GM12878 (cell line): ENCODE measurements around the gene CRACDL. TPM values are rescaled to one million over a fixed set of nuclear protein-coding genes. Genes with fewer than 3 reads are reported as not detected.

ENCODE experiments used
- ATAC-seq: fragments of 200-7000 bp; cut with Tn5 transposase; 3 replicates; pipeline ENCODE4 v1.9.1; 2020; ENCODE audit warnings: mild to moderate bottlenecking, moderate library complexity
- BruUV-seq: library from RNA; stranded (reverse); fragments of 400-500 nt; replicated peaks from 2 replicates; lab custom pipeline; 2021; lab: Mats Ljungman, UMichigan
- CTCF ChIA-PET: fragments of 300-600 bp; sonication (Branson Sonifier 250); formaldehyde crosslinking; extraction: SDS; loops from one replicate; lab custom pipeline; 2021; ENCODE audit warnings: inconsistent platforms; lab: Yijun Ruan, JAX
- POLR2A ChIA-PET: fragments of 350-600 bp; formaldehyde crosslinking; extraction: SDS; loops from one replicate; lab custom pipeline; 2021; ENCODE audit warnings: inconsistent platforms; lab: Charles Lee
- RAD21 ChIA-PET: fragments of 300-600 bp; sonication (Branson Sonifier 250); formaldehyde crosslinking; loops from one replicate; lab custom pipeline; 2023; ENCODE audit warnings: antibody characterized with exemption; ENCODE audit not compliant: unreplicated experiment; lab: Charles Lee
- SMC1A ChIA-PET: fragments of 300-600 bp; sonication (Branson Sonifier 250); formaldehyde crosslinking; loops from one replicate; lab custom pipeline; 2023; ENCODE audit not compliant: unreplicated experiment, uncharacterized antibody; lab: Charles Lee
- DNase-seq: peaks from one replicate; pipeline ENCODE4 v3.0.0-alpha.2; 2011; ENCODE audit warnings: low read depth, low spot score
- FAIRE-seq: peaks from 3 replicates; lab custom pipeline; 2011; peaks lifted over from hg19 to GRCh38; lab: Jason Lieb, UNC
- H2AFZ ChIP-seq: 2 replicates; pipeline ENCODE4 v1.6.0; 2011; ENCODE audit warnings: low read depth, low read length, control low read depth; ENCODE audit not compliant: control insufficient read depth
- H3K27ac ChIP-seq: 2 replicates; pipeline ENCODE4 v1.5.1; 2011; ENCODE audit warnings: control low read depth; ENCODE audit not compliant: control insufficient read depth, insufficient read depth
- H3K27me3 ChIP-seq, 2 experiments: replicated peaks in 1 of 2; 2 replicates each; pipeline versions ENCODE4 v1.6.0 to v1.6.1; 2011; ENCODE audit warnings: low read length in 1 of 2; ENCODE audit not compliant: control insufficient read depth in 2 of 2, insufficient read depth in 2 of 2
- H3K36me3 ChIP-seq, 2 experiments: 2 replicates each; pipeline ENCODE4 v1.5.1; 2011; ENCODE audit warnings: low read length in 1 of 2; ENCODE audit not compliant: control insufficient read depth in 2 of 2, insufficient read depth in 2 of 2
- H3K4me1 ChIP-seq: 2 replicates; pipeline ENCODE4 v1.6.1; 2011; ENCODE audit warnings: mild to moderate bottlenecking, low read length, moderate library complexity, mixed read lengths; ENCODE audit not compliant: control insufficient read depth, insufficient read depth
- H3K4me2 ChIP-seq: 2 replicates; pipeline ENCODE4 v1.6.0; 2011; ENCODE audit warnings: control low read depth; ENCODE audit not compliant: control insufficient read depth, insufficient read depth
- H3K4me3 ChIP-seq: fragments of 200-600 bp; sonication (generic); 2 replicates; pipeline ENCODE4 v1.5.1; 2016
- H3K79me2 ChIP-seq: 2 replicates; pipeline ENCODE4 v1.6.0; 2011; ENCODE audit warnings: low read length; ENCODE audit not compliant: control insufficient read depth, insufficient read depth
- H3K9ac ChIP-seq: 2 replicates; pipeline ENCODE4 v1.8.0; 2011; ENCODE audit warnings: low read length, control low read depth, mixed read lengths; ENCODE audit not compliant: control insufficient read depth, insufficient read depth
- H3K9me3 ChIP-seq: replicated peaks from 3 replicates; pipeline ENCODE4 v1.5.1; 2011; ENCODE audit warnings: mild to moderate bottlenecking, low read length; ENCODE audit not compliant: control insufficient read depth, insufficient read depth
- H4K20me1 ChIP-seq: 2 replicates; pipeline ENCODE4 v1.6.0; 2011; ENCODE audit not compliant: control insufficient read depth, insufficient read depth
- ATF7 ChIP-seq: fragments of 450-650 bp; IDR thresholded peaks from 2 replicates; pipeline ENCODE4 v1.6.1; 2016; ENCODE audit warnings: low read depth, mild to moderate bottlenecking
- CBX5 ChIP-seq: sonication (generic); IDR thresholded peaks from 2 replicates; pipeline ENCODE4 v1.6.1; 2016; ENCODE audit warnings: low read depth, moderate library complexity, mild to moderate bottlenecking, inconsistent platforms
- FOXM1 ChIP-seq: IDR thresholded peaks from 2 replicates; pipeline ENCODE4 v1.6.1; 2012; ENCODE audit warnings: low read depth, mild to moderate bottlenecking, inconsistent platforms, low read length, moderate library complexity
- GATAD2B ChIP-seq: fragments of 450-650 bp; conservative IDR thresholded peaks from 2 replicates; pipeline ENCODE4 v1.6.1; 2017; ENCODE audit warnings: low read depth, mild to moderate bottlenecking, moderate library complexity
- JUNB ChIP-seq: IDR thresholded peaks from 2 replicates; pipeline ENCODE4 v1.6.1; 2016; ENCODE audit warnings: antibody characterized with exemption, mild to moderate bottlenecking
- KAT2A ChIP-seq: conservative IDR thresholded peaks from 2 replicates; pipeline ENCODE4 v1.6.1; 2011; ENCODE audit warnings: low read depth, low read length; ENCODE audit not compliant: control insufficient read depth
- LARP7 ChIP-seq: fragments of 450-650 bp; IDR thresholded peaks from 2 replicates; pipeline ENCODE4 v1.6.1; 2017; ENCODE audit warnings: mild to moderate bottlenecking
- MEF2A ChIP-seq: IDR thresholded peaks from 2 replicates; pipeline ENCODE4 v1.6.1; 2011; ENCODE audit warnings: low read depth, mild to moderate bottlenecking, low read length, moderate library complexity; ENCODE audit not compliant: insufficient read depth
- NFIC ChIP-seq: IDR thresholded peaks from 2 replicates; pipeline ENCODE4 v1.6.1; 2012; ENCODE audit warnings: low read depth, mild to moderate bottlenecking, inconsistent platforms, low read length, moderate library complexity
- POLR2A ChIP-seq: IDR thresholded peaks from 2 replicates; pipeline ENCODE4 v1.6.1; 2011; ENCODE audit warnings: low read depth, mild to moderate bottlenecking, low read length
- SIN3A ChIP-seq: IDR thresholded peaks from 2 replicates; pipeline ENCODE4 v1.6.1; 2012; ENCODE audit warnings: low read depth, low read length, improper control_type of control experiment
- SMARCA5 ChIP-seq: fragments of 450-650 bp; IDR thresholded peaks from 2 replicates; pipeline ENCODE4 v1.6.1; 2017; ENCODE audit warnings: mild to moderate bottlenecking
- SMC3 ChIP-seq: IDR thresholded peaks from 2 replicates; pipeline ENCODE4 v1.6.1; 2011; ENCODE audit warnings: low read length, improper control_type of control experiment, borderline replicate concordance
- SREBF1 ChIP-seq: IDR thresholded peaks from 2 replicates; pipeline ENCODE4 v1.6.1; 2012; ENCODE audit warnings: mild to moderate bottlenecking, low read length
- TAF1 ChIP-seq: IDR thresholded peaks from 2 replicates; pipeline ENCODE4 v1.6.1; 2011; ENCODE audit warnings: mild to moderate bottlenecking, low read depth, low read length, borderline replicate concordance
- ZNF622 ChIP-seq: fragments of 450-650 bp; IDR thresholded peaks from 2 replicates; pipeline ENCODE4 v1.6.1; 2017; ENCODE audit warnings: mild to moderate bottlenecking, inconsistent platforms
- WGBS: methylation state at CpG from one replicate; pipeline ENCODE4 v1.1.6; 2016; ENCODE audit warnings: low lambda C conversion rate; ENCODE audit not compliant: insufficient replicate concordance, insufficient coverage; ENCODE audit errors: missing lambda C conversion rate; 5-methylcytosine and 5-hydroxymethylcytosine counted together
- in situ Hi-C: fragments of 300-500 bp; cut with MboI; formaldehyde crosslinking; loops from 9 replicates; pipeline ENCODE4 v1.14.3; 2018; ENCODE audit warnings: mixed read lengths
- intact Hi-C: fragments of 100-400 bp; cut with micrococcal nuclease; formaldehyde crosslinking; loops from one replicate; pipeline ENCODE4 v1.14.2; 2022; ENCODE audit not compliant: unreplicated experiment
- polyA plus RNA-seq, 11 experiments: library from polyadenylated mRNA; depleted of rRNA in 4 of 11; unstranded in 6 of 11; stranded (reverse) in 5 of 11; fragments of >200 nt; fragmentation: Nextera tagmentation in 4 of 11; fragmentation: Illumina TruSeq in 1 of 11; extraction: Ambion mirVana in 4 of 11; extraction: Trizol in 1 of 11; gene quantifications; 1 replicate in 1 of 11; 2 replicates in 10 of 11; pipeline versions ENCODE4 v1.2.1 to v1.2.3, GENCODE V29; 2011 to 2016; ENCODE audit warnings: inconsistent platforms in 2 of 11, missing spikeins in 2 of 11, low read depth in 1 of 11
- total RNA-seq, 4 experiments: library from RNA; depleted of rRNA in 3 of 4; stranded (reverse); fragments of >200 nt in 3 of 4; fragmentation: Illumina TruSeq in 1 of 4; extraction: Trizol in 1 of 4; gene quantifications; 2 replicates each; pipeline versions ENCODE4 v1.2.1 to v1.2.3, GENCODE V29; 2013 to 2021
- TF ChIP-seq, protein P1 (sequence below): fragments of 450-650 bp; IDR thresholded peaks from 2 replicates; pipeline ENCODE4 v1.6.1; 2017; ENCODE audit warnings: low read depth, mild to moderate bottlenecking, moderate library complexity
- TF ChIP-seq, protein P2 (sequence below): fragments of 450-650 bp; IDR thresholded peaks from 2 replicates; pipeline ENCODE4 v1.6.1; 2016; ENCODE audit warnings: mild to moderate bottlenecking, moderate library complexity, borderline replicate concordance
- TF ChIP-seq, protein P3 (sequence below): fragments of 450-650 bp; IDR thresholded peaks from 2 replicates; pipeline ENCODE4 v1.6.1; 2014; ENCODE audit warnings: mild to moderate bottlenecking

CRACDL gene
- total and polyA plus RNA-seq, 10 of the 15 experiments (the other 5 are each of a cell fraction or from before 2014, with no cell fraction given), result 0.03 to 0.72 (median 0.14) TPM

DNA sequence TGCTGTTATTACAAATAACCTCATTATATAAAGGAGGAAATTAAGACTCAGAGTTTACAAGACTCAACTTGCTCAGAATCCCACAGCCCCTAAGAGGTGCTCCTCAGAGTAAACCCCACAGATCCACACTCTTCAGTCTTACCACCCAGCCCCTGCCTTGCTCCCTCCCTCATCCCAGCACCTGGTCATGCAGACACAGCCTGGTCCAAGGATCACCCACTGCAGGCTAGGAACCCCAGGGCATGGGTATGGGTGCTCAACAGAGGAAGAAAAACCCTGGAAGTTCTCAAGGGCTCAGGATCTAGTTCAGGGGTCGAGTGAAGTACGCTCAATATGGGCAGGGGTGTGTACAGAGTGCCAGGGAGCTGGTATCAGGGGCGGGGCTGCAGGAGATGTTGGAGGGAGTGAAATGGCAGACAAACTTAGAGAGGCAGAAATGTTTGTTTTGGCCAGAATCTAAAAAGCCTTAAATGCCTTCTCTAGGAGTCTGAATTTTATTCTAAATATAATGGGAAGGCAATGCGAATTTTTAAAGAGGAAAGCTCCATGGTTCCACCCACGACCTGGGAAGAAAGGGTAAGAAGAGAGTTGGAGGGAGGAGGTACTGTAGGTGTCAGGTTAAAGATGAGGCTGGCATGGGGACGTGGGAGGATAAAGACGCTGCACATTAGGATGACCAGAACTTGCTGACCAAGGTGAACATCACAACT, 126.0 kb downstream of the CRACDL start (continued):
- TF ChIP-seq KAT2A (no peak), POLR2A (no peak), ATF7 (no peak)

DNA sequence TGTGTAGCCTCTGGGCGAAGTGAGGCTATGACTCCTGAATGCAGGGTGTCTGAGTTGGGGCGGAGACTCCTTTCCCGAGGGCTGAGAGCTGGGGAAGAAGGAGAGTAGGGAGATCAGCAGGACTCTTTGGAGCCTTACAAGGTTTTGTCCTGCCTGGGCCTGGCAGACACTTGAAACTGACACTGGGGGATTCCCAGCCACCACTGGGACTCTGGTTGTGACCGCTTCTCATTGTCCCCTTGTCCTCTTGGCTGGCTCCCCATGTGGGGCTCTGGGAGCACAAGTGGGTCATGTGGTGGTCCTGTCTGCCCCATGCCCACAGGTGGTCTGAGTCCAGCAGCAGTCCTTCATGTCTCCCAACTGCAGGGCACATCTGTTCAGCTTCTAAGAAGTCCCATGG, 126.9 kb downstream of the CRACDL start:
- H3K4me1 ChIP-seq, result no peaks in the 10 kb centered on the region
- no peak overlapping the region for H2AFZ ChIP-seq
- in situ Hi-C loops (no loop called here), intact Hi-C loops (no loop called here)
- BruUV-seq, result no TSS peak
- FAIRE-seq, result no peak
- no peak for DNase-seq
- H4K20me1 ChIP-seq, result no peaks in the 10 kb centered on the region
- ChIA-PET SMC1A (no interaction called here), RAD21 (no interaction called here), CTCF (no interaction called here), POLR2A (no interaction called here)
- ATAC-seq, result peak; percentile 82
- no peaks in the 10 kb centered on the region for H3K36me3 ChIP-seq
- 27% methylated on average over 4 of the region's 4 CpGs for WGBS
- H3K4me2 ChIP-seq, result no peak overlapping the region
- no peaks in the 10 kb centered on the region for H3K27me3 ChIP-seq
- H3K27ac ChIP-seq, result no peak overlapping the region
- H3K4me3 ChIP-seq, result no peak overlapping the region
- no peaks in the 10 kb centered on the region for H3K9me3 ChIP-seq
- no peak overlapping the region for H3K9ac ChIP-seq
- H3K79me2 ChIP-seq, result no peaks in the 10 kb centered on the region
- TF ChIP-seq CBX5 (no peak), LARP7 (no peak), MEF2A (no peak), POLR2A (no peak), ZNF622 (no peak), TAF1 (no peak), SMARCA5 (no peak), GATAD2B (no peak), SREBF1 (no peak), NFIC (no peak), SIN3A (no peak), FOXM1 (no peak), SMC3 (no peak), JUNB (no peak)
- TF ChIP-seq, protein P1, sequence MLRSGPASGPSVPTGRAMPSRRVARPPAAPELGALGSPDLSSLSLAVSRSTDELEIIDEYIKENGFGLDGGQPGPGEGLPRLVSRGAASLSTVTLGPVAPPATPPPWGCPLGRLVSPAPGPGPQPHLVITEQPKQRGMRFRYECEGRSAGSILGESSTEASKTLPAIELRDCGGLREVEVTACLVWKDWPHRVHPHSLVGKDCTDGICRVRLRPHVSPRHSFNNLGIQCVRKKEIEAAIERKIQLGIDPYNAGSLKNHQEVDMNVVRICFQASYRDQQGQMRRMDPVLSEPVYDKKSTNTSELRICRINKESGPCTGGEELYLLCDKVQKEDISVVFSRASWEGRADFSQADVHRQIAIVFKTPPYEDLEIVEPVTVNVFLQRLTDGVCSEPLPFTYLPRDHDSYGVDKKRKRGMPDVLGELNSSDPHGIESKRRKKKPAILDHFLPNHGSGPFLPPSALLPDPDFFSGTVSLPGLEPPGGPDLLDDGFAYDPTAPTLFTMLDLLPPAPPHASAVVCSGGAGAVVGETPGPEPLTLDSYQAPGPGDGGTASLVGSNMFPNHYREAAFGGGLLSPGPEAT, result no peak
- TF ChIP-seq, protein P2, sequence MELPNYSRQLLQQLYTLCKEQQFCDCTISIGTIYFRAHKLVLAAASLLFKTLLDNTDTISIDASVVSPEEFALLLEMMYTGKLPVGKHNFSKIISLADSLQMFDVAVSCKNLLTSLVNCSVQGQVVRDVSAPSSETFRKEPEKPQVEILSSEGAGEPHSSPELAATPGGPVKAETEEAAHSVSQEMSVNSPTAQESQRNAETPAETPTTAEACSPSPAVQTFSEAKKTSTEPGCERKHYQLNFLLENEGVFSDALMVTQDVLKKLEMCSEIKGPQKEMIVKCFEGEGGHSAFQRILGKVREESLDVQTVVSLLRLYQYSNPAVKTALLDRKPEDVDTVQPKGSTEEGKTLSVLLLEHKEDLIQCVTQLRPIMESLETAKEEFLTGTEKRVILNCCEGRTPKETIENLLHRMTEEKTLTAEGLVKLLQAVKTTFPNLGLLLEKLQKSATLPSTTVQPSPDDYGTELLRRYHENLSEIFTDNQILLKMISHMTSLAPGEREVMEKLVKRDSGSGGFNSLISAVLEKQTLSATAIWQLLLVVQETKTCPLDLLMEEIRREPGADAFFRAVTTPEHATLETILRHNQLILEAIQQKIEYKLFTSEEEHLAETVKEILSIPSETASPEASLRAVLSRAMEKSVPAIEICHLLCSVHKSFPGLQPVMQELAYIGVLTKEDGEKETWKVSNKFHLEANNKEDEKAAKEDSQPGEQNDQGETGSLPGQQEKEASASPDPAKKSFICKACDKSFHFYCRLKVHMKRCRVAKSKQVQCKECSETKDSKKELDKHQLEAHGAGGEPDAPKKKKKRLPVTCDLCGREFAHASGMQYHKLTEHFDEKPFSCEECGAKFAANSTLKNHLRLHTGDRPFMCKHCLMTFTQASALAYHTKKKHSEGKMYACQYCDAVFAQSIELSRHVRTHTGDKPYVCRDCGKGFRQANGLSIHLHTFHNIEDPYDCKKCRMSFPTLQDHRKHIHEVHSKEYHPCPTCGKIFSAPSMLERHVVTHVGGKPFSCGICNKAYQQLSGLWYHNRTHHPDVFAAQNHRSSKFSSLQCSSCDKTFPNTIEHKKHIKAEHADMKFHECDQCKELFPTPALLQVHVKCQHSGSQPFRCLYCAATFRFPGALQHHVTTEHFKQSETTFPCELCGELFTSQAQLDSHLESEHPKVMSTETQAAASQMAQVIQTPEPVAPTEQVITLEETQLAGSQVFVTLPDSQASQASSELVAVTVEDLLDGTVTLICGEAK, result no peak
- TF ChIP-seq, protein P3, sequence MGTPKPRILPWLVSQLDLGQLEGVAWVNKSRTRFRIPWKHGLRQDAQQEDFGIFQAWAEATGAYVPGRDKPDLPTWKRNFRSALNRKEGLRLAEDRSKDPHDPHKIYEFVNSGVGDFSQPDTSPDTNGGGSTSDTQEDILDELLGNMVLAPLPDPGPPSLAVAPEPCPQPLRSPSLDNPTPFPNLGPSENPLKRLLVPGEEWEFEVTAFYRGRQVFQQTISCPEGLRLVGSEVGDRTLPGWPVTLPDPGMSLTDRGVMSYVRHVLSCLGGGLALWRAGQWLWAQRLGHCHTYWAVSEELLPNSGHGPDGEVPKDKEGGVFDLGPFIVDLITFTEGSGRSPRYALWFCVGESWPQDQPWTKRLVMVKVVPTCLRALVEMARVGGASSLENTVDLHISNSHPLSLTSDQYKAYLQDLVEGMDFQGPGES, result no peak
